NCI-H774 (cell line): ENCODE data around the gene TXNL4B.
A peak's percentile ranks its signal among the peaks of the same experiment; 100 is the strongest.

ENCODE experiments used
- DNase-seq: peaks from one replicate; lab custom pipeline; 2025; lab: John Stamatoyannopoulos, UW

TXNL4B gene

GRCh38 chr16:72093448-72094265 lies at the start of gene TXNL4B, which contains the start of gene DHX38:
TSS of gene TXNL4B (minus strand) at chr16:72093620. CDS start at chr16:72090749, 2,871 bp downstream.
TSS of gene DHX38 (plus strand) at chr16:72093847. CDS start at chr16:72096158, 2,311 bp downstream.
- DNase-seq: peak; percentile 91

- DNase-seq: no peak
Observed at GRCh38 chr16:72142476-72142875, 49.1 kb upstream of the TXNL4B start.

- no peak for DNase-seq
Observed at GRCh38 chr16:72139908-72140307, 46.5 kb upstream of the TXNL4B start.

GRCh38 chr16:72138064-72138572 lies 44.7 kb upstream of the TXNL4B start:
- DNase-seq: no peak

GRCh38 chr16:72137380-72138063 lies 44.1 kb upstream of the TXNL4B start:
- DNase-seq: no peak

- no peak for DNase-seq
Observed at GRCh38 chr16:72134507-72134906, 41.1 kb upstream of the TXNL4B start.

GRCh38 chr16:72132726-72133125 lies 39.3 kb upstream of the TXNL4B start:
- no peak for DNase-seq

GRCh38 chr16:72131036-72131435 lies 37.6 kb upstream of the TXNL4B start:
- no peak for DNase-seq

- no peak for DNase-seq
Observed at GRCh38 chr16:72129976-72130656, 36.7 kb upstream of the TXNL4B start.

GRCh38 chr16:72128701-72129100 lies 35.3 kb upstream of the TXNL4B start:
- no peak for DNase-seq

- DNase-seq: no peak
Observed at GRCh38 chr16:72126429-72126765, 33.0 kb upstream of the TXNL4B start.

- no peak for DNase-seq
Observed at GRCh38 chr16:72125635-72126428, 32.4 kb upstream of the TXNL4B start.

GRCh38 chr16:72124761-72125634 lies 31.6 kb upstream of the TXNL4B start:
- peak; percentile 42 for DNase-seq

- no peak for DNase-seq
Observed at GRCh38 chr16:72124148-72124547, 30.7 kb upstream of the TXNL4B start.

- DNase-seq: no peak
Observed at GRCh38 chr16:72123426-72123825, 30.0 kb upstream of the TXNL4B start.

GRCh38 chr16:72122916-72123315 lies 29.5 kb upstream of the TXNL4B start:
- DNase-seq: no peak

- DNase-seq: no peak
Observed at GRCh38 chr16:72122308-72122707, 28.9 kb upstream of the TXNL4B start.

GRCh38 chr16:72120026-72120425 lies 26.6 kb upstream of the TXNL4B start:
- no peak for DNase-seq

GRCh38 chr16:72113616-72113945 lies 20.2 kb upstream of the TXNL4B start:
- DNase-seq: no peak

GRCh38 chr16:72112906-72113615 lies 19.6 kb upstream of the TXNL4B start:
- no peak for DNase-seq
